GM12872 (cell line): ENCODE measurements around the gene PIM2.

Experiments used
- CTCF ChIP-seq: IDR thresholded peaks from 3 replicates; pipeline ENCODE4 v1.5.1; 2011; ENCODE audit warnings: low read depth, mild to moderate bottlenecking, low read length, moderate library complexity; ENCODE audit not compliant: insufficient read depth

Gene PIM2

GRCh38 chrX:48919360-48919841 lies 577 bp upstream of the PIM2 start:
- no peak for TF ChIP-seq CTCF

GRCh38 chrX:48918301-48918642 lies 552 bp downstream of the PIM2 start:
- TF ChIP-seq CTCF, result no peak

- peak; percentile 90 for TF ChIP-seq CTCF
These were observed 1.5 kb downstream of the PIM2 start for GRCh38 chrX:48917139-48918001.

GRCh38 chrX:48914593-48915493 lies 4.0 kb downstream of the PIM2 start:
- TF ChIP-seq CTCF, result no peak

- TF ChIP-seq CTCF, result no peak
These were observed 5.0 kb downstream of the PIM2 start for GRCh38 chrX:48913605-48914366.

- TF ChIP-seq CTCF, result no peak
These were observed 7.2 kb downstream of the PIM2 start, which contains the start of gene SLC35A2 for GRCh38 chrX:48911412-48912182. TSS of gene SLC35A2 (minus strand) at chrX:48911646. CDS start at chrX:48911636, 10 bp downstream.
